DOHH2 (cell line): ENCODE measurements around the gene INHBC.

Source experiments
- H3F3A ChIP-seq: fragments of 200-600 bp; sonication (generic), shearing (Covaris generic); 2 replicates; pipeline ENCODE4 v1.6.0; 2016; ENCODE audit warnings: antibody characterized with exemption, mild to moderate bottlenecking; ENCODE audit not compliant: control insufficient read depth, insufficient read depth
- H3K27ac ChIP-seq: fragments of 200-600 bp; sonication (generic); 2 replicates; pipeline ENCODE4 v1.5.1; 2014; ENCODE audit warnings: low read depth, mild to moderate bottlenecking, low read length, moderate library complexity
- H3K27me3 ChIP-seq: fragments of 200-600 bp; sonication (generic); 2 replicates; pipeline ENCODE4 v1.6.1; 2014; ENCODE audit warnings: mild to moderate bottlenecking, low read length, mixed read lengths; ENCODE audit not compliant: control insufficient read depth
- H3K36me3 ChIP-seq: fragments of 200-600 bp; sonication (generic); 2 replicates; pipeline ENCODE4 v1.6.1; 2014; ENCODE audit warnings: mild to moderate bottlenecking, low read length, moderate library complexity, mixed read lengths; ENCODE audit not compliant: control insufficient read depth
- H3K4me1 ChIP-seq: fragments of 200-600 bp; sonication (generic); 2 replicates; pipeline ENCODE4 v1.6.1; 2014; ENCODE audit warnings: mild to moderate bottlenecking, low read length, mixed read lengths; ENCODE audit not compliant: control insufficient read depth
- H3K4me2 ChIP-seq: fragments of 200-600 bp; sonication (generic); 2 replicates; pipeline ENCODE4 v1.6.0; 2014; ENCODE audit warnings: mild to moderate bottlenecking, low read length, moderate library complexity
- H3K4me3 ChIP-seq: fragments of 200-600 bp; sonication (generic); 2 replicates; pipeline ENCODE4 v1.5.1; 2014; ENCODE audit warnings: mild to moderate bottlenecking, low read length, mixed read lengths
- H3K79me2 ChIP-seq: fragments of 200-600 bp; sonication (generic); 2 replicates; pipeline ENCODE4 v1.6.1; 2014; ENCODE audit warnings: mild to moderate bottlenecking, low read length, mixed read lengths; ENCODE audit not compliant: control insufficient read depth
- H3K9me2 ChIP-seq: fragments of 200-600 bp; sonication (generic); replicated peaks from 2 replicates; pipeline ENCODE4 v1.6.1; 2014; ENCODE audit warnings: mild to moderate bottlenecking, low read length, mixed read lengths; ENCODE audit not compliant: control insufficient read depth
- H3K9me3 ChIP-seq: fragments of 200-600 bp; sonication (generic); 2 replicates; pipeline ENCODE4 v1.6.1; 2014; ENCODE audit warnings: antibody characterized with exemption, low read length, mixed read lengths; ENCODE audit not compliant: control insufficient read depth, insufficient read depth
- H4K20me1 ChIP-seq: fragments of 200-600 bp; sonication (generic); 2 replicates; pipeline ENCODE4 v1.6.0; 2014; ENCODE audit warnings: low read depth, mild to moderate bottlenecking, antibody characterized with exemption, low read length, moderate library complexity; ENCODE audit not compliant: control insufficient read depth, insufficient read depth
- EZH2phosphoT487 ChIP-seq: fragments of 200-600 bp; sonication (generic); IDR thresholded peaks from 2 replicates; pipeline ENCODE4 v1.6.1; 2017; ENCODE audit warnings: borderline replicate concordance, mild to moderate bottlenecking, antibody characterized with exemption, low read length, moderate library complexity, mixed read lengths
- TF ChIP-seq, protein P1 (sequence below): fragments of 200-600 bp; sonication (generic); IDR thresholded peaks from one replicate; pipeline ENCODE4 v1.5.1; 2014; ENCODE audit warnings: antibody characterized with exemption, mild to moderate bottlenecking, low read depth, low read length; ENCODE audit not compliant: poor library complexity, severe bottlenecking

The INHBC gene

DNA sequence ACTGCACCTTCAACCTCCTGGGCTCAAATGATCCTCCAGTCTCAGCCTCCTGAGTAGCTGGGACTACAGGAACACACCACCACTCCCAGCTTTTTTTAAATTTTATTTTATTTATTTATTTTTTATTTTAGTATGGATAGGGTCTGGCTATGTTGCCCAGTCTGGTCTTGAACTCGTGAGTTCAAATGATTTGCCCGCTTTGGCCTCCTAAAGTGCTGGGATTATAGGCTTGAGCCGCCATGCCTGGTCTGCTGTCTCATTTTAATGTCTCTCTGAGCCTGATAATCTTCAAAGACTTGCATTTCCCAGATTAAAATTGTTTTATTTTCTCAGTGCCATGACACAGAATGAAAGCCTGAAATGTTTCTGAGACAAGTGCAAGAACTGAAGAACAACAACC, 1.2 kb upstream of the INHBC start:
- no peaks in the 10 kb centered on the region for H4K20me1 ChIP-seq
- H3K27me3 ChIP-seq = 0 out of 2 replicates have a peak, but pooled peaks cover under 1% of the 10 kb centered on the region
- no peaks in the 10 kb centered on the region for H3K9me2 ChIP-seq
- peaks cover 21% of the 10 kb centered on the region for H3K4me1 ChIP-seq
- peaks cover 21% of the 10 kb centered on the region for H3K79me2 ChIP-seq
- TF ChIP-seq, protein P1, sequence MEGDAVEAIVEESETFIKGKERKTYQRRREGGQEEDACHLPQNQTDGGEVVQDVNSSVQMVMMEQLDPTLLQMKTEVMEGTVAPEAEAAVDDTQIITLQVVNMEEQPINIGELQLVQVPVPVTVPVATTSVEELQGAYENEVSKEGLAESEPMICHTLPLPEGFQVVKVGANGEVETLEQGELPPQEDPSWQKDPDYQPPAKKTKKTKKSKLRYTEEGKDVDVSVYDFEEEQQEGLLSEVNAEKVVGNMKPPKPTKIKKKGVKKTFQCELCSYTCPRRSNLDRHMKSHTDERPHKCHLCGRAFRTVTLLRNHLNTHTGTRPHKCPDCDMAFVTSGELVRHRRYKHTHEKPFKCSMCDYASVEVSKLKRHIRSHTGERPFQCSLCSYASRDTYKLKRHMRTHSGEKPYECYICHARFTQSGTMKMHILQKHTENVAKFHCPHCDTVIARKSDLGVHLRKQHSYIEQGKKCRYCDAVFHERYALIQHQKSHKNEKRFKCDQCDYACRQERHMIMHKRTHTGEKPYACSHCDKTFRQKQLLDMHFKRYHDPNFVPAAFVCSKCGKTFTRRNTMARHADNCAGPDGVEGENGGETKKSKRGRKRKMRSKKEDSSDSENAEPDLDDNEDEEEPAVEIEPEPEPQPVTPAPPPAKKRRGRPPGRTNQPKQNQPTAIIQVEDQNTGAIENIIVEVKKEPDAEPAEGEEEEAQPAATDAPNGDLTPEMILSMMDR = no peak
- no peak for TF ChIP-seq EZH2phosphoT487
- H3F3A ChIP-seq = no peaks in the 10 kb centered on the region
- H3K27ac ChIP-seq = no peak overlapping the region
- peaks cover 5% of the 10 kb centered on the region for H3K36me3 ChIP-seq
- no peaks in the 10 kb centered on the region for H3K9me3 ChIP-seq
- no peak overlapping the region for H3K4me2 ChIP-seq
- no peak overlapping the region for H3K4me3 ChIP-seq

- H3K4me2 ChIP-seq = no peak overlapping the region
- H3K4me1 ChIP-seq = peaks cover 10% of the 10 kb centered on the region
- H3K36me3 ChIP-seq = no peaks in the 10 kb centered on the region
- no peaks in the 10 kb centered on the region for H4K20me1 ChIP-seq
- H3K9me2 ChIP-seq = no peaks in the 10 kb centered on the region
- TF ChIP-seq EZH2phosphoT487 = no peak
- TF ChIP-seq, protein P1 = no peak
- H3K27me3 ChIP-seq = peaks cover 9% of the 10 kb centered on the region; the same call in 1 of the 2 replicates
- H3K27ac ChIP-seq = no peak overlapping the region
- H3F3A ChIP-seq = no peaks in the 10 kb centered on the region
- H3K9me3 ChIP-seq = no peaks in the 10 kb centered on the region
- peaks cover 1% of the 10 kb centered on the region for H3K79me2 ChIP-seq
- no peak overlapping the region for H3K4me3 ChIP-seq
Observed at GRCh38 chr12:57435293-57435692, 709 bp downstream of the INHBC start.

DNA sequence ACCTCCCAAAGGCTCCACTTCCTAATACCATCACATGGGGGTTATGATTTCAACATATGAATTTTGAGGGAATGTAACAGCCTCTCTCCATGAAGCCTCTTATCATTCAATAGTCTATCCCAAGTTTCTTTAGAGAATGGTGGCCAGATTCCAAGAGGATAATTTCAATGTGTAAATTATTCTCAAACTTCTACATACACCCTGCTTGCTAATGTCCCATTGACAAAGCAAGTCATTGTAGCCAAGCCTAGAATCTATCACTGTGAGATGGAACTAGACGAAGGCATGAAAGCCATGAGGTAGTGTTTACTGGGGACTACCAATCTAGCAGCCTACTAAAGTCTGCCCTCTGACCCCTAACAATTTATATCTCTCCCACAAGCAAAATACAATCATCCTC, 3.8 kb downstream of the INHBC start:
- Histone ChIP-seq H4K20me1 (no peaks in the 10 kb centered on the region), H3K9me3 (no peaks in the 10 kb centered on the region), H3K9me2 (no peaks in the 10 kb centered on the region), H3K4me1 (no peaks in the 10 kb centered on the region), H3K79me2 (no peaks in the 10 kb centered on the region), H3K4me3 (no peak overlapping the region), H3K4me2 (no peak overlapping the region), H3F3A (no peaks in the 10 kb centered on the region), H3K27ac (no peak overlapping the region), H3K36me3 (no peaks in the 10 kb centered on the region), H3K27me3 (peaks cover 9% of the 10 kb centered on the region; the same call in 1 of the 2 replicates)
- TF ChIP-seq, protein P1 = no peak
- no peak for TF ChIP-seq EZH2phosphoT487
